ENCODE data around the gene N4BP2L2. TPM values are rescaled to one million over a fixed set of nuclear protein-coding genes. Genes with fewer than 3 reads are reported as not detected.
"Not testable (repeated sequence)": the region's sequence is repeated elsewhere in the genome, so short reads cannot be mapped to it uniquely, and the experiment has no call there.

The N4BP2L2 gene
- total RNA-seq = 30.9 and 71.2 TPM in 2 replicates

GRCh38 chr13:32538621-32539246 is at the start of gene N4BP2L2:
N4BP2L2 (minus strand) TSS chr13:32538795; CDS start chr13:32537027, 1,768 bp downstream.
- peak; percentile 98 for DNase-seq (ENCODE audit: low read depth in 2 of 2)

- DNase-seq (ENCODE audit: low read depth in 2 of 2) = peak; percentile 25 to 29
Observed at GRCh38 chr13:32587811-32588170, 49.2 kb upstream of the N4BP2L2 start.

GRCh38 chr13:32587011-32587810 is 48.6 kb upstream of the N4BP2L2 start:
- peak; percentile 64 to 73 for DNase-seq (ENCODE audit: low read depth in 2 of 2)

- peak; percentile 96 to 97 for DNase-seq (ENCODE audit: low read depth in 2 of 2)
Observed at GRCh38 chr13:32586080-32586900, 47.7 kb upstream of the N4BP2L2 start, which contains the start of gene PDS5B. PDS5B (plus strand) TSS chr13:32586452; CDS start chr13:32648773, 62,321 bp downstream.

- no peak for DNase-seq (ENCODE audit: low read depth in 2 of 2)
Observed at GRCh38 chr13:32585550-32586079, 47.0 kb upstream of the N4BP2L2 start.

GRCh38 chr13:32582991-32583390 is 44.4 kb upstream of the N4BP2L2 start:
- DNase-seq (ENCODE audit: low read depth in 2 of 2) = no peak

GRCh38 chr13:32582281-32582680 is 43.7 kb upstream of the N4BP2L2 start:
- DNase-seq (ENCODE audit: low read depth in 2 of 2) = no peak

- peak; percentile 45 to 53 for DNase-seq (ENCODE audit: low read depth in 2 of 2)
Observed at GRCh38 chr13:32581177-32581786, 42.7 kb upstream of the N4BP2L2 start.

GRCh38 chr13:32577032-32577431 is 38.4 kb upstream of the N4BP2L2 start:
- DNase-seq (ENCODE audit: low read depth in 2 of 2) = no peak

- not testable (repeated sequence) for DNase-seq (ENCODE audit: low read depth in 2 of 2)
Observed at GRCh38 chr13:32575687-32576086, 37.1 kb upstream of the N4BP2L2 start.

- DNase-seq (ENCODE audit: low read depth in 2 of 2) = not testable (repeated sequence)
Observed at GRCh38 chr13:32560842-32561241, 22.2 kb upstream of the N4BP2L2 start.

GRCh38 chr13:32555613-32556012 is 17.0 kb upstream of the N4BP2L2 start:
- no peak for DNase-seq (ENCODE audit: low read depth in 2 of 2)

- no peak for DNase-seq (ENCODE audit: low read depth in 2 of 2)
Observed at GRCh38 chr13:32553720-32554119, 15.1 kb upstream of the N4BP2L2 start.

GRCh38 chr13:32549788-32550187 is 11.2 kb upstream of the N4BP2L2 start:
- DNase-seq (ENCODE audit: low read depth in 2 of 2) = no peak

GRCh38 chr13:32548837-32549236 is 10.2 kb upstream of the N4BP2L2 start:
- DNase-seq (ENCODE audit: low read depth in 2 of 2) = peak; percentile 26 to 37

- DNase-seq (ENCODE audit: low read depth in 2 of 2) = no peak
Observed at GRCh38 chr13:32545083-32545482, 6.5 kb upstream of the N4BP2L2 start.

GRCh38 chr13:32542221-32542620 is 3.6 kb upstream of the N4BP2L2 start:
- DNase-seq (ENCODE audit: low read depth in 2 of 2) = no peak

- peak in 1 of 2 donors; percentile 65 for DNase-seq (ENCODE audit: low read depth in 2 of 2)
Observed at GRCh38 chr13:32538143-32538620, 413 bp downstream of the N4BP2L2 start.

- DNase-seq (ENCODE audit: low read depth in 2 of 2) = no peak
Observed at GRCh38 chr13:32537580-32538142, 934 bp downstream of the N4BP2L2 start.

GRCh38 chr13:32535748-32536147 is 2.8 kb downstream of the N4BP2L2 start:
- no peak for DNase-seq (ENCODE audit: low read depth in 2 of 2)

GRCh38 chr13:32535115-32535514 is 3.5 kb downstream of the N4BP2L2 start:
- no peak for DNase-seq (ENCODE audit: low read depth in 2 of 2)
